Measurements from ENCODE around the gene CCDC74A. TPM values are rescaled to one million over a fixed set of nuclear protein-coding genes. Genes with fewer than 3 reads are reported as not detected.

CCDC74A gene
- total RNA-seq = 20.0 and 30.3 TPM in 2 replicates

GRCh38 chr2:131527131-131528001 is at the start of gene CCDC74A:
Gene CCDC74A (plus strand): TSS chr2:131527888. CDS start chr2:131527971, 83 bp downstream.

GRCh38 chr2:131492015-131492417 is 35.7 kb upstream of the CCDC74A start, which contains the start of gene MZT2A:
Gene MZT2A (minus strand): TSS chr2:131492397. CDS start chr2:131492376, 21 bp downstream.

Other genes starting within 250 kb of the CCDC74A start
- gene RAB6D, start 163.7 kb upstream of the CCDC74A start, total RNA-seq = not detected in 2 replicates
- gene TUBA3D, start 51.8 kb upstream of the CCDC74A start, total RNA-seq = 0.53 and 0.58 TPM in 2 replicates
- gene MZT2A, start 35.5 kb upstream of the CCDC74A start, total RNA-seq = 112 and 146 TPM in 2 replicates

All from myometrial cell (primary cell).